22Rv1 (cell line): ENCODE data around the gene JMJD7.

Source experiments
- ZFX ChIP-seq: fragments of 450-650 bp; IDR thresholded peaks from 2 replicates; pipeline ENCODE4 v1.6.1; 2017; ENCODE audit warnings: antibody characterized with exemption, borderline replicate concordance
- TF ChIP-seq, protein P1 (sequence below): fragments of 450-650 bp; IDR thresholded peaks from 2 replicates; pipeline ENCODE4 v1.5.1; 2017; ENCODE audit warnings: mild to moderate bottlenecking

DNA sequence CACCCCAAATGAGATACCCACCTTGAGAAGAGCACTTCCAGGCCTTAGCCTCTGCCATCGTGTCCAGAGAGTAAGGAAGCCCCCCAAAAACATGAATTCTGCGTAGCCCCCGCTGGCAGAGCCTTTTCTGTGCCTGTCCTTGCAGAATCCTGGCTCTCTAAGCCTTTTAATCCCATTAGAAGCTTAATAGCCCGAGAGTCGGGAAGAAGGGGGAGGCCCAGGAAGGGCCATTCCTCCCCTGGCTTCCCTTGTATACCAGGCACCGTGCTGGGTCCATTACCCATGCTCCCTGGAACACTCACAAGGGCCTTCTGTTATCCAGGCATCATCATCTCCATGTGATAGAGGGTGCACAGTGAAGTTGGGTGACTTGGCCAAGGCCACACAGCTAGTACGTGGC is 58.8 kb downstream of the JMJD7 start:
- TF ChIP-seq, protein P1, sequence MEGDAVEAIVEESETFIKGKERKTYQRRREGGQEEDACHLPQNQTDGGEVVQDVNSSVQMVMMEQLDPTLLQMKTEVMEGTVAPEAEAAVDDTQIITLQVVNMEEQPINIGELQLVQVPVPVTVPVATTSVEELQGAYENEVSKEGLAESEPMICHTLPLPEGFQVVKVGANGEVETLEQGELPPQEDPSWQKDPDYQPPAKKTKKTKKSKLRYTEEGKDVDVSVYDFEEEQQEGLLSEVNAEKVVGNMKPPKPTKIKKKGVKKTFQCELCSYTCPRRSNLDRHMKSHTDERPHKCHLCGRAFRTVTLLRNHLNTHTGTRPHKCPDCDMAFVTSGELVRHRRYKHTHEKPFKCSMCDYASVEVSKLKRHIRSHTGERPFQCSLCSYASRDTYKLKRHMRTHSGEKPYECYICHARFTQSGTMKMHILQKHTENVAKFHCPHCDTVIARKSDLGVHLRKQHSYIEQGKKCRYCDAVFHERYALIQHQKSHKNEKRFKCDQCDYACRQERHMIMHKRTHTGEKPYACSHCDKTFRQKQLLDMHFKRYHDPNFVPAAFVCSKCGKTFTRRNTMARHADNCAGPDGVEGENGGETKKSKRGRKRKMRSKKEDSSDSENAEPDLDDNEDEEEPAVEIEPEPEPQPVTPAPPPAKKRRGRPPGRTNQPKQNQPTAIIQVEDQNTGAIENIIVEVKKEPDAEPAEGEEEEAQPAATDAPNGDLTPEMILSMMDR: no peak
- TF ChIP-seq ZFX: no peak
